HEK293T (cell line): ENCODE results near the gene P3H2.

Source experiments
- ARNT ChIP-seq: fragments of 450-650 bp; IDR thresholded peaks from 2 replicates; pipeline ENCODE4 v1.6.1; 2017; ENCODE audit warnings: mild to moderate bottlenecking
- BHLHE40 ChIP-seq: fragments of 450-650 bp; IDR thresholded peaks from 2 replicates; pipeline ENCODE4 v1.6.1; 2016; ENCODE audit warnings: mild to moderate bottlenecking, moderate library complexity, borderline replicate concordance
- ELF4 ChIP-seq: fragments of 450-650 bp; IDR thresholded peaks from 2 replicates; pipeline ENCODE4 v1.6.1; 2017; ENCODE audit warnings: antibody characterized with exemption
- FOXA1 ChIP-seq: fragments of 450-650 bp; IDR thresholded peaks from 2 replicates; pipeline ENCODE4 v1.6.1; 2016; ENCODE audit warnings: mild to moderate bottlenecking
- FOXM1 ChIP-seq: fragments of 450-650 bp; IDR thresholded peaks from 2 replicates; pipeline ENCODE4 v1.6.1; 2017; ENCODE audit warnings: mild to moderate bottlenecking, borderline replicate concordance
- L3MBTL2 ChIP-seq: fragments of 450-650 bp; conservative IDR thresholded peaks from 2 replicates; pipeline ENCODE4 v1.6.1; 2016; ENCODE audit warnings: mild to moderate bottlenecking
- SP1 ChIP-seq: fragments of 450-650 bp; IDR thresholded peaks from 2 replicates; pipeline ENCODE4 v1.6.1; 2017
- ZNF384 ChIP-seq: fragments of 450-650 bp; IDR thresholded peaks from 2 replicates; pipeline ENCODE4 v1.6.1; 2016
- TF ChIP-seq, protein P1 (sequence below): fragments of 450-650 bp; IDR thresholded peaks from 2 replicates; pipeline ENCODE4 v1.6.1; 2016

DNA sequence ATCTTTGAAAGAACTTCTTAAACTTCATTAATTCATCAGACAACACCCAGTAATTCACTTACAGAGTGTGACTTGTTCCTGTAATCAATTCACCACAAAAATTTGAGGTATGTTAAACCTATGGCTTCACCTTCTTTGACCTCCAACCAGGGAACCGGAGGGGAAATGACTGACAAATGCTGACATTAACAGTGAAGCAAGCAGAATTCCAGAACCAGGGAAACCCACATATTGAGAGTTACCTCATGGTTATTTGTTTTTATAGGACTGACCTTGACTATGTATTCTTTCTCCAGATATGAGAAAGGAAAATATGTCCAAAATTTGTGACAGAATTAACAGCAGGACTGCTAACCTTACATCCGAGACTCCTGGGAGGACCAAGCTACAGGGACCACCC, 2.7 kb downstream of the P3H2 start:
- no peak for TF ChIP-seq FOXA1
- TF ChIP-seq ZNF384: no peak
- no peak for TF ChIP-seq ARNT
- TF ChIP-seq SP1: no peak
- TF ChIP-seq ELF4: no peak
- TF ChIP-seq, protein P1, sequence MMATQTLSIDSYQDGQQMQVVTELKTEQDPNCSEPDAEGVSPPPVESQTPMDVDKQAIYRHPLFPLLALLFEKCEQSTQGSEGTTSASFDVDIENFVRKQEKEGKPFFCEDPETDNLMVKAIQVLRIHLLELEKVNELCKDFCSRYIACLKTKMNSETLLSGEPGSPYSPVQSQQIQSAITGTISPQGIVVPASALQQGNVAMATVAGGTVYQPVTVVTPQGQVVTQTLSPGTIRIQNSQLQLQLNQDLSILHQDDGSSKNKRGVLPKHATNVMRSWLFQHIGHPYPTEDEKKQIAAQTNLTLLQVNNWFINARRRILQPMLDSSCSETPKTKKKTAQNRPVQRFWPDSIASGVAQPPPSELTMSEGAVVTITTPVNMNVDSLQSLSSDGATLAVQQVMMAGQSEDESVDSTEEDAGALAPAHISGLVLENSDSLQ: no peak
- TF ChIP-seq FOXM1: no peak
- no peak for TF ChIP-seq L3MBTL2
- no peak for TF ChIP-seq BHLHE40
